ENCODE results near the gene ARFRP1. TPM values are rescaled to one million over a fixed set of nuclear protein-coding genes. Genes with fewer than 3 reads are reported as not detected.
A peak's percentile ranks its signal among the peaks of the same experiment; 100 is the strongest.

The ARFRP1 gene
- total RNA-seq, 6 experiments from 2014 or later = 16.0 to 22.2 (median 20.2) TPM

GRCh38 chr20:63700199-63701050, 7.4 kb downstream of the ARFRP1 start:
- DNase-seq (peak; percentile 20 to 51 (median 42)), ATAC-seq (no peak)
- Histone ChIP-seq H3K36me3 (peaks cover 0 to 15% (median 7%) of the 10 kb centered on the region in 4 donors), H3K4me3 (no peak overlapping the region), H3K4me1 (peaks cover 0 to 14% (median 5%) of the 10 kb centered on the region in 4 donors), H3K9me3 (no peaks in the 10 kb centered on the region), H3K27ac (no peak overlapping the region), H3K27me3 (no peaks in the 10 kb centered on the region)
- intact Hi-C loops (cut with DNase I) = no loop called here
- 81% methylated on average over 2 of the region's 43 CpGs for WGBS (ENCODE audit: insufficient coverage, low coverage, low lambda C conversion rate, missing lambda C conversion rate)
- no peak for TF ChIP-seq POLR2A (IDR thresholded peaks at IDR 0.05)
- no peak for TF ChIP-seq CTCF (IDR thresholded peaks at IDR 0.05)

GRCh38 chr20:63699466-63700198, 8.1 kb downstream of the ARFRP1 start:
- peaks cover 0 to 14% (median 5%) of the 10 kb centered on the region in 4 donors for H3K4me1 ChIP-seq
- peak; percentile 22 to 51 (median 38) for DNase-seq
- no peaks in the 10 kb centered on the region for H3K27me3 ChIP-seq
- TF ChIP-seq CTCF (IDR thresholded peaks at IDR 0.05) (no peak), POLR2A (IDR thresholded peaks at IDR 0.05) (no peak)
- no peak overlapping the region for H3K4me3 ChIP-seq
- ATAC-seq = no peak
- intact Hi-C loops (cut with DNase I) = no loop called here
- no peaks in the 10 kb centered on the region for H3K9me3 ChIP-seq
- no peak overlapping the region for H3K27ac ChIP-seq
- peaks cover 0 to 7% (median 3%) of the 10 kb centered on the region in 4 donors for H3K36me3 ChIP-seq
- WGBS (ENCODE audit: insufficient coverage, low coverage, low lambda C conversion rate, missing lambda C conversion rate) = 73% methylated on average over 4 of the region's 24 CpGs

- 63% methylated on average over 8 of the region's 19 CpGs for WGBS (ENCODE audit: insufficient coverage, low coverage, low lambda C conversion rate, missing lambda C conversion rate)
- intact Hi-C loops (cut with DNase I) = no loop called here
- peaks cover 0 to 14% (median 5%) of the 10 kb centered on the region in 4 donors for H3K4me1 ChIP-seq
- H3K36me3 ChIP-seq = peaks cover 0 to 2% (median 0%) of the 10 kb centered on the region in 4 donors
- ATAC-seq (peak in 1 of 4 donors; percentile 12), DNase-seq (peak; percentile 35 to 52 (median 50))
- no peak overlapping the region for H3K4me3 ChIP-seq
- H3K27me3 ChIP-seq = no peaks in the 10 kb centered on the region
- TF ChIP-seq CTCF (IDR thresholded peaks at IDR 0.05) = no peak
- TF ChIP-seq POLR2A (IDR thresholded peaks at IDR 0.05) = no peak
- H3K27ac ChIP-seq = no peak overlapping the region
- H3K9me3 ChIP-seq = no peaks in the 10 kb centered on the region
Observed at GRCh38 chr20:63698739-63699465, 8.9 kb downstream of the ARFRP1 start.

- ATAC-seq (no peak), DNase-seq (peak; percentile 26 to 47 (median 46))
- Histone ChIP-seq H3K4me3 (no peak overlapping the region), H3K27ac (no peak overlapping the region), H3K27me3 (no peaks in the 10 kb centered on the region), H3K4me1 (peaks cover 0 to 14% (median 5%) of the 10 kb centered on the region in 4 donors), H3K9me3 (no peaks in the 10 kb centered on the region), H3K36me3 (no peaks in the 10 kb centered on the region)
- intact Hi-C loops (cut with DNase I) = no loop called here
- TF ChIP-seq CTCF (IDR thresholded peaks at IDR 0.05) = no peak
- TF ChIP-seq POLR2A (IDR thresholded peaks at IDR 0.05) = no peak
- 90% methylated on average over 3 of the region's 40 CpGs for WGBS (ENCODE audit: insufficient coverage, low coverage, low lambda C conversion rate, missing lambda C conversion rate)
Observed at GRCh38 chr20:63697868-63698545, 9.8 kb downstream of the ARFRP1 start.

Measured in right lobe of liver (tissue), 6 donors.